ENCODE data around the gene ADAMTSL1. TPM values are rescaled to one million over a fixed set of nuclear protein-coding genes. Genes with fewer than 3 reads are reported as not detected.

Gene ADAMTSL1
- total RNA-seq, 4 donors from 2014 or later, result 2.0 to 7.3 (median 3.7) TPM

DNA sequence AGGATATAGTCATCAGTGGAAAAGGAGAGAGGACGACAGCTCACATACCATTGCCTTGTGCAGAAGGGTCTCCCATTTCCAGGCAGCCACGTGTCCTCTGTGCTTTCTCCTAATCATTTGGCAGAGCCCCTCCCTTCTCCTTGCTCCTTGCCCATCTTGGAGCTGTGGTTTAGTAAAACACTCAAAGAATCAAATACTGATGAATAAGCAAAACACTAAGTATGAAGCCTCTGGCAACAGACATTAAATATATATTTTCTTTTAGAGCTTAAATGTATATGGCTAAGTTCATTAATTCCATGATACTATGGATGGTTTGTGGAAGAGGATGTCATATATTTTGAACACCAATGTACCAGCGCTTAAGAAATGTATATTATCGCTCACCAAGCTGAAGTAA is 280.6 kb downstream of the ADAMTSL1 start:
- TF ChIP-seq, protein P1, sequence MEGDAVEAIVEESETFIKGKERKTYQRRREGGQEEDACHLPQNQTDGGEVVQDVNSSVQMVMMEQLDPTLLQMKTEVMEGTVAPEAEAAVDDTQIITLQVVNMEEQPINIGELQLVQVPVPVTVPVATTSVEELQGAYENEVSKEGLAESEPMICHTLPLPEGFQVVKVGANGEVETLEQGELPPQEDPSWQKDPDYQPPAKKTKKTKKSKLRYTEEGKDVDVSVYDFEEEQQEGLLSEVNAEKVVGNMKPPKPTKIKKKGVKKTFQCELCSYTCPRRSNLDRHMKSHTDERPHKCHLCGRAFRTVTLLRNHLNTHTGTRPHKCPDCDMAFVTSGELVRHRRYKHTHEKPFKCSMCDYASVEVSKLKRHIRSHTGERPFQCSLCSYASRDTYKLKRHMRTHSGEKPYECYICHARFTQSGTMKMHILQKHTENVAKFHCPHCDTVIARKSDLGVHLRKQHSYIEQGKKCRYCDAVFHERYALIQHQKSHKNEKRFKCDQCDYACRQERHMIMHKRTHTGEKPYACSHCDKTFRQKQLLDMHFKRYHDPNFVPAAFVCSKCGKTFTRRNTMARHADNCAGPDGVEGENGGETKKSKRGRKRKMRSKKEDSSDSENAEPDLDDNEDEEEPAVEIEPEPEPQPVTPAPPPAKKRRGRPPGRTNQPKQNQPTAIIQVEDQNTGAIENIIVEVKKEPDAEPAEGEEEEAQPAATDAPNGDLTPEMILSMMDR (IDR thresholded peaks at IDR 0.05), result no peak
- no peak for DNase-seq (ENCODE audit: low spot score)
- ATAC-seq (ENCODE audit: low FRiP score), result no peak

DNA sequence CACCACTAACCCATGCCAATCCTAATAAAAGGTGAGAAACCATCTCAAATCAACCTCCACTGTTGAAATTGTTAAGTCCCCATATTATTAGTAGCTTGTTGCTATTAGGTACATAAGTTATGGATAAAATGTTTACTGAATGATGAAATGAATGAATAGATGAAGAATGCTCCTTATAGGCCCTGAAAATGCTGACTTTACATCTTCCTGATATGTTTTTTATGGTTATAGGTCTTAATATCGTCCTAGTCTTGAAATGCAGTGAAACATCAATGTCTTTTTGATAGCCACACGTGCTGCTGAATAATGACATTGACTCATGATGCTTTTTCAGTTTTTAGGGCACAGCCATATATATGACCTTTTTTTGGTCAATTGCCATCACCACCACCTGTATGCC is 281.3 kb downstream of the ADAMTSL1 start:
- DNase-seq (ENCODE audit: low spot score), result no peak
- TF ChIP-seq, protein P1 (IDR thresholded peaks at IDR 0.05), result no peak
- ATAC-seq (ENCODE audit: low FRiP score), result no peak

DNA sequence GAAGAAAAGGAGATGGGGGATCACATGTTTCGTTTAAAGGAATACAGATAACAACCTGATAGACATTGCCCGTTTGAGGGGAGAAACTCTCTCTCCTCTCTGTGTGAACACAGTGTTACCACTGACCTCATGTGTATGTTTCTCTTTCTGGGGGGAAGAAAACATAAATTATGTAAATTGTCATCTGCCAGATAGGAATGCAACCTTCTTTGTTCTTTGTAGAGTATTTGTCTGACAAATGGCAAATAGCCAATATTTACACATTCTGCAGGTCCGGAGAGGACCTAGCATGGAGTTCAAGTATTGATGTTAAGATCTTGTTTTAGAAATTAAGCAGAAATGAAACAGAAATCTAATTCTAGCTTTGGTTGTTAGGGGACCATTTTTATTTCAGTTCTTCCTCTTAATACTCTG is 282.8 kb downstream of the ADAMTSL1 start:
- ATAC-seq (ENCODE audit: low FRiP score) (no peak), DNase-seq (ENCODE audit: low spot score) (no peak)

DNA sequence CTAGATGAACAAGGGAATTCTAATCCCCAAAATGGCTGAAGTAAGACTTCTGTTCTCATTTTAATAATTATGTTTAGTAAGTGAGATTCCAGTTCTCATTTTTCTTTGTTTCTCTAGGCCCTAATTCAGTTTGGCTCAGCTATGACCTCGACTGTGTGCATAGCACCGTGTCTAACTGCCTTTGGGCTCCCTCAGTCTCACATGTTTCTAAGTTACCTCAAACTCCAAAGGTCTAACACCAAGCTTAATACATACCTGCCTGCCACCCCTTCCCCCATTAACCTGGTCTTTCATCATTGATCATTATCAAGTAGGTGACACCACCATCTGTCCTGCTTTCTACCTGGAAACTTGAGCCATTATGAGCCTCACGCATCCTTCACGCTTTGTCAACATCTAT is 285.9 kb downstream of the ADAMTSL1 start:
- ATAC-seq (ENCODE audit: low FRiP score) (no peak), DNase-seq (ENCODE audit: low spot score) (no peak)
- TF ChIP-seq, protein P1 (IDR thresholded peaks at IDR 0.05), result no peak

More for the DNA sequence above, 282.8 kb downstream of the ADAMTSL1 start:
- TF ChIP-seq, protein P1 (IDR thresholded peaks at IDR 0.05), result no peak

DNA sequence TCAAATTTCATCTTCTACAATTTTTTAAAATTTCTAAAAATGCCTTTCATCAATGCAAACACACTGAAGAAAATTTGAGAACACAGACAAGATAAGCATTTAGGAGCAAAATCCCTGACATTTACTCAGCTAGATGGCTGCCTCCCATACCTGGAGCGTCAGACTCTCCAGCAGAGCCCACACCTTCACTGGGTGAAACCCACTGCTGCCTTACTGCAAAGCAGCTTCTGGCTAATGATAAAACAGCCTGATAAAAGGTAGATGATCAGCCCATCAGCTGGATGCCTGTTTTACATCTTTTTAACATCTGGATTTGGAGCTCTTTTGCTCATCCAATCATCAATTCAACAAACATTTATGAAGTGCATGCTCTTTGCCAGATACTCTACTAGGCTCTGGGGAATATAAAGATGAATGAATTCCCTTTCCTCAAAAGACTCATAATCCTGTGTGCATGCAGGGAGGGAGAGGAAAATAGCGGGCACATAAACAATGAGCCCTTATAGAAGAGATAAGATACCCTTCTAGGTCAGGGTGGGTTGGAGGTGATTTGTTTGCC is 287.9 kb downstream of the ADAMTSL1 start:
- TF ChIP-seq, protein P1 (IDR thresholded peaks at IDR 0.05), result no peak
- DNase-seq (ENCODE audit: low spot score), result no peak
- ATAC-seq (ENCODE audit: low FRiP score), result no peak

DNA sequence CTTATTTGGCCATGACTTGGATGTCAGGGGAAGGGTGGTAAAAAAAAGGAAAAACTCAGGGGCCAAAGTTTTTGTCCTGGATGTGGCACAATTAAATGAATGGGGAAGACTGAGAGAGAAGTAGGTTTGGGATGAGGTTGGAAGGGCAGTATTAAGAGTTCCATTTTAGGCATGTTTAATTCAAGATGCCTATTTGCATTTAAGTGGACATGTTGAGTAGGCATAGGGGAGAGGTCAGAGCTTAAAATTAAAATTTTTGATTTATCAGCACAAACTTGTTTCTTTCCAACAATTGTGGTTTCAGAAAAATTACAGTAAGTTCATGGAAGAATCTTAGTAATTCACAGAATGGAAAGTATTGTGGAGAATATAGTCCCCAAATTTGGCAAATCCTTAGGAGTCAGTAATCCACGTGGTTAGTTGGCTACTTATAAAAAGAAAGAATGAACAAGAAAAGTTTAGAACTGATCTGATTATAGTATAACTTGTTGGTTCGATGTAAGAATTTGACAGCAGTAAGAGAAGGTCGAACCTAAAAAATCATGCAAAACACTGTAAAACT is 293.1 kb downstream of the ADAMTSL1 start:
- ATAC-seq (ENCODE audit: low FRiP score), result no peak
- no peak for DNase-seq (ENCODE audit: low spot score)
- TF ChIP-seq, protein P1 (IDR thresholded peaks at IDR 0.05), result no peak

DNA sequence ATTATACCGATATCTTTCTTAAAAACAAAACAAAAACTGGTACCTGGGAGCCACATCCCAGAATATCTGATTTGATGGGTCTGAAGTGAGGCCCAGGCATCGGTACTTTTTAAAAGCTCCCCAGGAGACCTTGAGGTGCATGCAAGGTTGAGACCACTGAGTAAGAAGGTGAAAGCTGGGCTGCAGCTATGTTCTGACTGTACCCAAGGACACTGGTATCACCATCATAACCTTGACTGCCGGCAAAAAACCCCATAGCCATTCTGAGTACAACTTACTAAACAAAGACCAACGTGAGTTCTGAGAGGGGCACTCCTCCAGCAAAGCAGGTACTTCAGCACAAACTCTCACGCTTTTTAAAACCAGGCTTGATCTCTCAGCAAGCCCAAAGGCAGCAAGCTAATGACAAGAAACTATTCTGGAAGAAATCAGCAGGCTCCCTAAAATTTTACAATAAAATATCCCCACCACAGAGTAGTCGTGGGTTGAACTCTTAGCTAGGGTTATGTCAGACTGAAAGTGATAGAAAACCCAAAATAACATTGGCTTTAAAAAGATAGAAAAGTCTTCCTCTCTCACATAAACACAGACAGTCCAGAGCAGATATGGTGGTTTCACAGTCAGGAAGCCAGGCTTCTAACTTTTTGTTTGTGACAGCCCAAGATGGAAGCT is 295.1 kb downstream of the ADAMTSL1 start:
- TF ChIP-seq, protein P1 (IDR thresholded peaks at IDR 0.05), result no peak
- ATAC-seq (ENCODE audit: low FRiP score), result no peak
- no peak for DNase-seq (ENCODE audit: low spot score)

Measured in omental fat pad (tissue), 4 donors.